LNCAP (cell line): ENCODE data around the gene C6orf47.

Experiments
- CTCF ChIP-seq: fragments of 450-650 bp; IDR thresholded peaks from 2 replicates; pipeline ENCODE4 v1.5.1; 2017; ENCODE audit warnings: mild to moderate bottlenecking

Gene C6orf47

GRCh38 chr6:31614684-31615578 lies 45.6 kb downstream of the C6orf47 start, which contains the start of gene AIF1:
TSS of gene AIF1 (plus strand) at chr6:31615234. CDS start at chr6:31615330, 96 bp downstream.
- no peak for TF ChIP-seq CTCF

GRCh38 chr6:31614075-31614619 lies 46.4 kb downstream of the C6orf47 start:
- no peak for TF ChIP-seq CTCF

GRCh38 chr6:31610968-31611367 lies 49.6 kb downstream of the C6orf47 start:
- TF ChIP-seq CTCF, result no peak

GRCh38 chr6:31609519-31610406 lies 50.8 kb downstream of the C6orf47 start:
- no peak for TF ChIP-seq CTCF
